SIG-M5 treated with dmso at 0.1 percent for 504 hours (cell line): ENCODE results near the gene TRMT13.
"Not testable (repeated sequence)": the region's sequence is repeated elsewhere in the genome, so short reads cannot be mapped to it uniquely, and the experiment has no call there.

Source experiments
- DNase-seq: peaks from one replicate; lab custom pipeline; 2025; ENCODE audit not compliant: unreplicated experiment; lab: John Stamatoyannopoulos, UW

TRMT13 gene

GRCh38 chr1:100162881-100163280, 29.9 kb downstream of the TRMT13 start:
- no peak for DNase-seq

GRCh38 chr1:100164216-100164615, 31.3 kb downstream of the TRMT13 start:
- no peak for DNase-seq

GRCh38 chr1:100164702-100165101, 31.7 kb downstream of the TRMT13 start:
- DNase-seq = no peak

- no peak for DNase-seq
Observed at GRCh38 chr1:100168051-100168450, 35.1 kb downstream of the TRMT13 start.

- no peak for DNase-seq
Observed at GRCh38 chr1:100177295-100178041, 44.5 kb downstream of the TRMT13 start.

- DNase-seq = no peak
Observed at GRCh38 chr1:100178091-100178490, 45.1 kb downstream of the TRMT13 start, which contains the start of gene LRRC39. Gene LRRC39, minus strand, starts transcription at chr1:100178256. Its CDS starts 9,740 bp downstream, at chr1:100168516.

GRCh38 chr1:100183370-100183769, 50.4 kb downstream of the TRMT13 start:
- no peak for DNase-seq

- peak; percentile 30 for DNase-seq
Observed at GRCh38 chr1:100184536-100184935, 51.6 kb downstream of the TRMT13 start.

- no peak for DNase-seq
Observed at GRCh38 chr1:100187912-100188311, 54.9 kb downstream of the TRMT13 start.

GRCh38 chr1:100188617-100189016, 55.7 kb downstream of the TRMT13 start:
- no peak for DNase-seq

- no peak for DNase-seq
Observed at GRCh38 chr1:100198596-100198995, 65.6 kb downstream of the TRMT13 start.

- DNase-seq = not testable (repeated sequence)
Observed at GRCh38 chr1:100200060-100200459, 67.1 kb downstream of the TRMT13 start.
